LNCaP clone FGC (cell line): ENCODE results near the gene CD9.
A peak's percentile ranks its signal among the peaks of the same experiment; 100 is the strongest.

Experiments
- DNase-seq: peaks from one replicate; pipeline ENCODE4 v3.0.0-alpha.2; 2011; ENCODE audit warnings: low read depth
- H3K4me3 ChIP-seq: 2 replicates; pipeline ENCODE4 v1.5.1; 2011; ENCODE audit warnings: mild to moderate bottlenecking, low read depth, low read length, control low read depth
- TF ChIP-seq, protein P1 (sequence below): IDR thresholded peaks from 2 replicates; pipeline ENCODE4 v1.5.1; 2012; ENCODE audit warnings: mild to moderate bottlenecking; ENCODE audit not compliant: control insufficient read depth, insufficient read depth; ENCODE audit errors: extremely low read depth

CD9 gene

DNA sequence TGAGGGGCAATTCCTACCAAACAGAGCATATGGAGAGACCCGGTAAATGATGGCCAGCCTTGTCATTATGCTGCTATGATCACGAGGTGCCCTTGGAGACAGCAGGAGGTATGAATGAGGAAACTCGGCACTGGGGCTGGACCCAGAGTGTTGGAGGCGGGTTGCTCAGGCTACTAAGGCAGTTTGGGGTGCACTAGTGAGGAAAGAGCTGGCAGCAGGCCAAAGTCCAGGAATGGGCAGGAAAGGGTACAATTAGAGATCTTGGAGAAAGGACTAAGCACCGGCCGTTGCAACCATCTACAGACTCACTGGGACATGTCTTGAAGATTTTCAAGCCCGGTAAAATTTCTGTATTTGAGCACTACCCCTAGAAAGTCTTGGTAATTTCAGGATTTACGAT, 54.3 kb downstream of the CD9 start:
- DNase-seq = no peak
- no peak overlapping the region for H3K4me3 ChIP-seq
- TF ChIP-seq, protein P1, sequence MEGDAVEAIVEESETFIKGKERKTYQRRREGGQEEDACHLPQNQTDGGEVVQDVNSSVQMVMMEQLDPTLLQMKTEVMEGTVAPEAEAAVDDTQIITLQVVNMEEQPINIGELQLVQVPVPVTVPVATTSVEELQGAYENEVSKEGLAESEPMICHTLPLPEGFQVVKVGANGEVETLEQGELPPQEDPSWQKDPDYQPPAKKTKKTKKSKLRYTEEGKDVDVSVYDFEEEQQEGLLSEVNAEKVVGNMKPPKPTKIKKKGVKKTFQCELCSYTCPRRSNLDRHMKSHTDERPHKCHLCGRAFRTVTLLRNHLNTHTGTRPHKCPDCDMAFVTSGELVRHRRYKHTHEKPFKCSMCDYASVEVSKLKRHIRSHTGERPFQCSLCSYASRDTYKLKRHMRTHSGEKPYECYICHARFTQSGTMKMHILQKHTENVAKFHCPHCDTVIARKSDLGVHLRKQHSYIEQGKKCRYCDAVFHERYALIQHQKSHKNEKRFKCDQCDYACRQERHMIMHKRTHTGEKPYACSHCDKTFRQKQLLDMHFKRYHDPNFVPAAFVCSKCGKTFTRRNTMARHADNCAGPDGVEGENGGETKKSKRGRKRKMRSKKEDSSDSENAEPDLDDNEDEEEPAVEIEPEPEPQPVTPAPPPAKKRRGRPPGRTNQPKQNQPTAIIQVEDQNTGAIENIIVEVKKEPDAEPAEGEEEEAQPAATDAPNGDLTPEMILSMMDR = no peak

DNA sequence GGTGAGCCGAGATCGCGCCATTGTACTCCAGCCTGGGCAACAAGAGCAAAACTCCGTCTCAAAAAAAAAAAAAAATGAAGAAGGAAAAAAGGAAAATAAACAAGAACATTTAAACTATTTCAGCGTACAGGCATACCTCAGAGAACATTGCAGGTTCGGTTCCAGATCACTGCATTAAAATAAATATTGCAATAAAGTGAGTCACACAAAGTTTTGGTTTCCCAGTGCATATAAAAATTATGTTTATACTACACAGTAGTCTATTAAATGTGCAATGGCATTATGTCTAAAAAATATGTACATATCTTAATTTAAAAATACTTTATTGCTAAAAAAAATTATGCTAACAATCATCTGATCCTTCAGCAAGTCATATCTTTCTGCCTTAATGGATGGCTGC, 56.8 kb downstream of the CD9 start:
- H3K4me3 ChIP-seq = no peak overlapping the region
- TF ChIP-seq, protein P1 = no peak
- no peak for DNase-seq

GRCh38 chr12:6262211-6262610, 62.0 kb downstream of the CD9 start:
- no peak for DNase-seq
- no peak overlapping the region for H3K4me3 ChIP-seq
- TF ChIP-seq, protein P1 = no peak

GRCh38 chr12:6262623-6263022, 62.4 kb downstream of the CD9 start:
- no peak overlapping the region for H3K4me3 ChIP-seq
- no peak for DNase-seq
- TF ChIP-seq, protein P1 = no peak

- TF ChIP-seq, protein P1 = no peak
- DNase-seq = no peak
Observed at GRCh38 chr12:6263931-6264330, 63.7 kb downstream of the CD9 start.

DNA sequence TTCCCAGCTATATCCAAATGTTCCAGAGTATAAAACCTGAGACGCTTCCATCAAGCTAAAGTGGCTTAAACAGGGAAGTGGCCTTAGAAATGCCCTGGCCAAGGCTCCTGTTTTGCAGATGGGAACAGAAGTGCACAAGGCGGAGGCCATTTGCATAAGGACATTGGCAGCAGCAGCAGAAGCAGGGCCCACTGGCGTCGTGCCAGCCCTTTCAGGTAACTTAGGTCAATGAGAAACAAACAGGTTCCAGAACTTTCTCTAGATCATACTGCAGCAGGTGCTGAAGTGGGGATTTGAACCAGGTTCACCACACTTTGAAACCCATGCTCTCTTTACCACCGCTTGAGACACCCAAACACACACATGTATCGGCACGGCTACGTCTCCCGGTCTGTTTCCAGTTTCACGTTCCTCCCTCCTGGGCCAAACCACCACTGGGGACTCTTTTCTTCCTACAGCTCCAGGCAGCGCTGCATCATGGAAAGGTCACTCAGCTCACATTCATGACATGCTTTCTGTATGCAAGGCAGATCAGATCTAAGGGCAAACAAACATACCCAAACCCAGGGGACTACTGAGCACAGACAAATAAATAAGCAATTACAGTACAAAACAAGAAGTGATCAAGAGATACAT, 64.3 kb downstream of the CD9 start:
- peak; percentile 33 for DNase-seq
- TF ChIP-seq, protein P1 = no peak
- H3K4me3 ChIP-seq = no peak overlapping the region

More at GRCh38 chr12:6263931-6264330, 63.7 kb downstream of the CD9 start:
- no peak overlapping the region for H3K4me3 ChIP-seq

GRCh38 chr12:6265038-6265405, 64.8 kb downstream of the CD9 start:
- DNase-seq = no peak
- no peak overlapping the region for H3K4me3 ChIP-seq
- TF ChIP-seq, protein P1 = no peak
